GM23248 (cell line): ENCODE measurements around the gene SPTSSA.

Experiments
- EZH2 ChIP-seq: fragments of 200-600 bp; sonication (generic); IDR thresholded peaks from 2 replicates; pipeline ENCODE4 v1.6.1; 2018; ENCODE audit warnings: antibody characterized with exemption, mild to moderate bottlenecking; ENCODE audit not compliant: insufficient read depth, poor library complexity, severe bottlenecking
- EZH2phosphoT487 ChIP-seq: fragments of 200-600 bp; sonication (generic); IDR thresholded peaks from 2 replicates; pipeline ENCODE4 v1.6.1; 2018; ENCODE audit warnings: antibody characterized with exemption, moderate library complexity, mild to moderate bottlenecking, low read depth; ENCODE audit not compliant: insufficient read depth

GRCh38 chr14:34433957-34434356 lies 28.1 kb downstream of the SPTSSA start:
- TF ChIP-seq EZH2 (no peak), EZH2phosphoT487 (no peak)
